HL-60 (cell line): Measurements from ENCODE around the gene KRTAP10-2.
"Not testable (repeated sequence)": the region's sequence is repeated elsewhere in the genome, so short reads cannot be mapped to it uniquely, and the experiment has no call there.

Experiments
- DNase-seq, 2 experiments: peaks; one replicate each; pipeline ENCODE4 v3.0.0-alpha.2; 2010 to 2020; ENCODE audit warnings: low read depth in 1 of 2, low spot score in 1 of 2
- H3K27ac ChIP-seq: fragments of 250-450 bp; sonication (Bioruptor Pico); replicated peaks from 2 replicates; pipeline ENCODE4 v1.5.1; 2020; ENCODE audit warnings: mild to moderate bottlenecking, moderate library complexity
- H3K27me3 ChIP-seq: fragments of 250-450 bp; sonication (Bioruptor Pico); 2 replicates; pipeline ENCODE4 v1.5.1; 2021; ENCODE audit warnings: mild to moderate bottlenecking, moderate library complexity; ENCODE audit not compliant: insufficient read depth, poor library complexity, severe bottlenecking
- H3K4me3 ChIP-seq: replicated peaks from 2 replicates; pipeline ENCODE4 v1.5.1; 2011; ENCODE audit warnings: mild to moderate bottlenecking, control low read depth, low read length; ENCODE audit not compliant: insufficient read depth
- GABPA ChIP-seq: IDR thresholded peaks from 2 replicates; pipeline ENCODE4 v1.6.1; 2012; ENCODE audit warnings: low read depth
- POLR2AphosphoS5 ChIP-seq: IDR thresholded peaks from 2 replicates; pipeline ENCODE4 v1.6.1; 2012; ENCODE audit warnings: low read depth
- SPI1 ChIP-seq: IDR thresholded peaks from 2 replicates; pipeline ENCODE4 v1.6.1; 2012; ENCODE audit warnings: low read depth, mild to moderate bottlenecking, borderline replicate concordance
- TF ChIP-seq, protein P1 (sequence below): IDR thresholded peaks from one replicate; pipeline ENCODE4 v1.5.1; 2011; ENCODE audit warnings: low read length, control low read depth, inconsistent platforms; ENCODE audit not compliant: insufficient read depth
- TF ChIP-seq, protein P2 (sequence below): IDR thresholded peaks from 2 replicates; pipeline ENCODE4 v1.6.1; 2012; ENCODE audit warnings: low read depth; ENCODE audit not compliant: insufficient replicate concordance

The KRTAP10-2 gene

DNA sequence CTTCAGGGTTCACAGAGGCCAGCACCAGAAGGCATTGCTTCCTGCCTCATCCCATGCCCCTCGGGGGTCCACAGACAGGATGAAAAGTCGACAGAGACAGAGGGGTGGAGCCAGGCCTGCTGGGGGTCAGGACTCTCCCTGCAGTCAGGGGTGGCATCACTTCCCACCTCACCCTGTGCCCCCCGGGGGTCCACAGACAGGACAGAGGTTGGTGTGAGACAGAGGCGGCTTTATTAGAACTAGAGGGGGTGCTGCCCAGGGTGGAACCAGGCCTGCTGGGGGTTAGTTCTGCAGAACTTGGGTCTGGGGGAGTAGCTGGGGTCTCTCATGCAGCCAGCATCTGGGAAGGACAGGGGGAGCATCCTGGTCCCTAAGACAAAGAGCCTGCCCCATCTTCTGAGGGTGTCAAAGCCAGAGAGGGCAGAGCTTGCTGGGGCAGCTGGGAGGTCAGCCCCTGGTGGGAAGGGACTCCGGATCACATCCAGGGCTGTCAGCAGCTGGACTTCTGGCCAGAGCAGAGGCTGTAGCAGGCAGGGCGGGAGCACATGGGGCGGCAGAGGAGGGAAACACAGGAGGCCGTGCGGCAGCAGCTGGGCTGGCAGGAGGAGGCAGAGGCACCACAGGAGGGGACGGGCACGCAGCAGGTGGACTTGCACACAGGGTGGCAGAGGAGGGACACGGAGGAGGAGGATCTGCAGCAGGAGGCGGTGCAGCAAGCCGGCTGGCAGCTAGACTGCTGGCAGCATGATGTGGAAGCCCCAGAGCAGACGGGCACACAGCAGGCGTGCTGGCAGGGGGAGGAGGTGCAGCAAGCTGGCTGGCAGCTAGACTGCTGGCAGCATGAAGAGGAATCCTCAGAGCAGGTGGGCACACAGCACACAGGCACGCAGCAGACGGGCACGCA, 39.8 kb upstream of the KRTAP10-2 start:
- not testable (repeated sequence) for H3K27me3 ChIP-seq, H3K27ac ChIP-seq, H3K4me3 ChIP-seq, DNase-seq

DNA sequence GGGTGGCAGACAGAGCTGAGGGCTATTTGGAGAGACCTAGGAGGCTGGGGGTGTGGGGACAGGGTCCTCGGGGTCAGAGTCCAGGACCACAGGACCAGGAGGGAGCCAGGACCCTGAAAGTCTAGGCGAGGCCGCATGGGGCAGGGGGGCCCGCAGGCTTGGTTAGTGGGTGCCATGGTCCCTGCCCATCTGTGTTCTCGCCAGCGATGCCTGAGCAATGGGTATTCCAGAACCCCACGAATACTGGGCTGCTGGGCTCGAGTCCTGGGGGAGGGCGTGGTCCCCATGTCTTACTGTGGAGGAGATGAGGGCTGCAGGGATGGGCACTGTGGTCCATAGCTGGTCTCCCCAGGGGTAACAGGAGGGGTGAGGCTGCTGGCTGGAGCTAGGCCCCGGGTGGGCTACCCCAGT, 39.0 kb upstream of the KRTAP10-2 start:
- TF ChIP-seq SPI1, result no peak
- TF ChIP-seq, protein P1, sequence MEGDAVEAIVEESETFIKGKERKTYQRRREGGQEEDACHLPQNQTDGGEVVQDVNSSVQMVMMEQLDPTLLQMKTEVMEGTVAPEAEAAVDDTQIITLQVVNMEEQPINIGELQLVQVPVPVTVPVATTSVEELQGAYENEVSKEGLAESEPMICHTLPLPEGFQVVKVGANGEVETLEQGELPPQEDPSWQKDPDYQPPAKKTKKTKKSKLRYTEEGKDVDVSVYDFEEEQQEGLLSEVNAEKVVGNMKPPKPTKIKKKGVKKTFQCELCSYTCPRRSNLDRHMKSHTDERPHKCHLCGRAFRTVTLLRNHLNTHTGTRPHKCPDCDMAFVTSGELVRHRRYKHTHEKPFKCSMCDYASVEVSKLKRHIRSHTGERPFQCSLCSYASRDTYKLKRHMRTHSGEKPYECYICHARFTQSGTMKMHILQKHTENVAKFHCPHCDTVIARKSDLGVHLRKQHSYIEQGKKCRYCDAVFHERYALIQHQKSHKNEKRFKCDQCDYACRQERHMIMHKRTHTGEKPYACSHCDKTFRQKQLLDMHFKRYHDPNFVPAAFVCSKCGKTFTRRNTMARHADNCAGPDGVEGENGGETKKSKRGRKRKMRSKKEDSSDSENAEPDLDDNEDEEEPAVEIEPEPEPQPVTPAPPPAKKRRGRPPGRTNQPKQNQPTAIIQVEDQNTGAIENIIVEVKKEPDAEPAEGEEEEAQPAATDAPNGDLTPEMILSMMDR, result no peak
- no peak for TF ChIP-seq GABPA
- TF ChIP-seq, protein P2, sequence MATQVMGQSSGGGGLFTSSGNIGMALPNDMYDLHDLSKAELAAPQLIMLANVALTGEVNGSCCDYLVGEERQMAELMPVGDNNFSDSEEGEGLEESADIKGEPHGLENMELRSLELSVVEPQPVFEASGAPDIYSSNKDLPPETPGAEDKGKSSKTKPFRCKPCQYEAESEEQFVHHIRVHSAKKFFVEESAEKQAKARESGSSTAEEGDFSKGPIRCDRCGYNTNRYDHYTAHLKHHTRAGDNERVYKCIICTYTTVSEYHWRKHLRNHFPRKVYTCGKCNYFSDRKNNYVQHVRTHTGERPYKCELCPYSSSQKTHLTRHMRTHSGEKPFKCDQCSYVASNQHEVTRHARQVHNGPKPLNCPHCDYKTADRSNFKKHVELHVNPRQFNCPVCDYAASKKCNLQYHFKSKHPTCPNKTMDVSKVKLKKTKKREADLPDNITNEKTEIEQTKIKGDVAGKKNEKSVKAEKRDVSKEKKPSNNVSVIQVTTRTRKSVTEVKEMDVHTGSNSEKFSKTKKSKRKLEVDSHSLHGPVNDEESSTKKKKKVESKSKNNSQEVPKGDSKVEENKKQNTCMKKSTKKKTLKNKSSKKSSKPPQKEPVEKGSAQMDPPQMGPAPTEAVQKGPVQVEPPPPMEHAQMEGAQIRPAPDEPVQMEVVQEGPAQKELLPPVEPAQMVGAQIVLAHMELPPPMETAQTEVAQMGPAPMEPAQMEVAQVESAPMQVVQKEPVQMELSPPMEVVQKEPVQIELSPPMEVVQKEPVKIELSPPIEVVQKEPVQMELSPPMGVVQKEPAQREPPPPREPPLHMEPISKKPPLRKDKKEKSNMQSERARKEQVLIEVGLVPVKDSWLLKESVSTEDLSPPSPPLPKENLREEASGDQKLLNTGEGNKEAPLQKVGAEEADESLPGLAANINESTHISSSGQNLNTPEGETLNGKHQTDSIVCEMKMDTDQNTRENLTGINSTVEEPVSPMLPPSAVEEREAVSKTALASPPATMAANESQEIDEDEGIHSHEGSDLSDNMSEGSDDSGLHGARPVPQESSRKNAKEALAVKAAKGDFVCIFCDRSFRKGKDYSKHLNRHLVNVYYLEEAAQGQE, result no peak
- no peak for TF ChIP-seq POLR2AphosphoS5
- no peaks in the 10 kb centered on the region for H3K27me3 ChIP-seq
- DNase-seq, result no peak

DNA sequence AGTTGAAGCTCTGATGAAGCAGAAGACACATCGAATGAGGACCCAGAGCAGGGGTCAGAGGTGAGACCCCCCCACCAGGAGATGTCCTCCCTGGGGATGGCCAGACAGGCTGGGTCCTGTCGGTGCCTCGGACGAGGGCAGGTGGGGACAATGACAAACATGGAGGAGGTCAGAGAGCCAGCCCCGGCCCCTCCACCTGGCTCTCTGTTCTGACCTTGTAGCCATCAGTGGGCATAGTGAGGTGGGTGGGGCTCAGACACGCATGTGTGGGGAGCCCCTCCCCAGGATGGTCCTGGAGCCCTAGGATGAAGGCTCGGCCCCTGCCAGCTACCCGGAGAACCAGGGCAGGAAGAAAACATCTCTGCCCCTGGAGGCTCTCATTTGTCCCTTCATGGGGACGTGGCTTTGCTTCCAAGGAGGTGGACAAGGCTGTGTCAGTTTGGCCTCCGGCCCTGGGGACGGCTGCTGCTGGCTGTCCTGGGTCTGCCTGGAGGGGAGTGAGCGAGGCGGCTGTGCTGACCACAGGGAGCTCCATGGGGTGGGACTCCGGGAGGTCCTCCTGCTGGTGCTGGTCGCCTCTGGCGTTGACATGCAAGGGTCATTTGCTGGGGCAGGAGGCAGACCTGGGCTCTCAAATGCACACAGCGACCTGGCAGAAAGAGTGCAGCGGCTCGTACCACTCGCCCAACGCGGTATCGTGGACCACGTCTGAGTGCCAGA, 38.4 kb upstream of the KRTAP10-2 start:
- Histone ChIP-seq H3K4me3 (no peak overlapping the region), H3K27me3 (no peaks in the 10 kb centered on the region), H3K27ac (no peak overlapping the region)
- TF ChIP-seq POLR2AphosphoS5, result no peak
- TF ChIP-seq, protein P1, result no peak
- TF ChIP-seq GABPA, result no peak
- TF ChIP-seq, protein P2, result no peak
- TF ChIP-seq SPI1, result no peak
- no peak for DNase-seq

More for the DNA sequence above, 39.0 kb upstream of the KRTAP10-2 start:
- no peak overlapping the region for H3K27ac ChIP-seq
- no peak overlapping the region for H3K4me3 ChIP-seq

DNA sequence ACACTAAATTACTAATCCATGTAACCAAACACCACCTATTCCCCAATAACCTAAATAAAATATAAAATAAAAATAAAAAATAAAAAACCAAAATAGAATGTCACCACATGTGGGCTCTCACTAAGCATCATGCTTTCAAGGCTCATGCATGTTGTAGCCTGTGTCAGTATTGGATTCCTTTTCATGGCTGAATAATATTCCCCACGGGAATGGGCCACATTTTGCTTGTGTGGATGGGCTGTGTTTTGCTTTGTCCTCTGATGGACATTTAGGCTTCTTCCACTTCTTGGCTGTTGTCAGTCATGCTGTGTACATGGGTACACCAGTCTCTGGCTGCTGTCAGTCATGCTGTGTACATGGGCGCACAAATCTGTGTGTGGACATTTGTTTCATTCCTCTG, 37.8 kb upstream of the KRTAP10-2 start:
- no peak for DNase-seq
- TF ChIP-seq, protein P1, result no peak
- TF ChIP-seq SPI1 (no peak), GABPA (no peak), POLR2AphosphoS5 (no peak)
- TF ChIP-seq, protein P2, result no peak
- no peak overlapping the region for H3K27ac ChIP-seq
- no peak overlapping the region for H3K4me3 ChIP-seq
- H3K27me3 ChIP-seq, result no peaks in the 10 kb centered on the region
